Measurements from ENCODE around the gene ZNF462.
"Not testable (repeated sequence)": the region's sequence is repeated elsewhere in the genome, so short reads cannot be mapped to it uniquely, and the experiment has no call there.

The ZNF462 gene

DNA sequence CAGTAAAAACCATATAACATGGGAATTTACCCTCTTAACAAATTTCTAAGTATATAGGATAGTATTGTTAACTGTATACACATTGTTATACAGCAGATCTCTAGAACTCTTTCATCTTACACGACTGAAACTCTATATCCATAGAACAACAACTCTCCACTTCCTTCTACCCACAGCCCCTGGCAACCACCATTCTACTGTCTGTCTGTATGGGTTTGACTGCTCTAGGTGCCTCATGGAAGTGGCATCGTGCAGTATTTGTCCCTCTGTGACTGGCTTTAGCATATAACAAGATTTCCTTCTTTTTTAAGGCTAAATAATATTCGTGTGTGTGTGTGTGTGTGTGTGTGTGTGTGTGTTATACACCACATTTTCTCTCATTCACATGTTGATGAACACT lies 100.7 kb downstream of the ZNF462 start:
- no peak for DNase-seq

DNA sequence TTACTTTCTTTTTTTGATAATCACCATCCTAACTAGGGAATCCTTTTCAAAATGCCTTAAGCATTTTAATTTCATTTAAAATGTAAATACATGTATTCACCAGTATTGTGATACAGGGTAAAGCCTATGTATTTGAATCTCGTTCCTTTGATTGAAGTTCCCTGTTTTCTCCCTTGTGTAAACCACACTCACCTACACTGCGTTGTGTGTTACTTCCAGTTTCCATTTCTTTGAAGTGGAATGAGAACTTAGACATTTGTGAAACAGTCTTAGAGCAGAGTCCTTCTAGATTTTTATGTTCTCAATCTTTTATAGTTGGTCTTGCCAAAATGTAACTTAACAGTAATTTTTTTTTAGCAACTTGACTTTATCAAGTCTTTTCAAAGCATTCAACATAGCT lies 101.4 kb downstream of the ZNF462 start:
- DNase-seq, result no peak

GRCh38 chr9:106964822-106965525 lies 102.0 kb downstream of the ZNF462 start:
- no peak for DNase-seq

DNA sequence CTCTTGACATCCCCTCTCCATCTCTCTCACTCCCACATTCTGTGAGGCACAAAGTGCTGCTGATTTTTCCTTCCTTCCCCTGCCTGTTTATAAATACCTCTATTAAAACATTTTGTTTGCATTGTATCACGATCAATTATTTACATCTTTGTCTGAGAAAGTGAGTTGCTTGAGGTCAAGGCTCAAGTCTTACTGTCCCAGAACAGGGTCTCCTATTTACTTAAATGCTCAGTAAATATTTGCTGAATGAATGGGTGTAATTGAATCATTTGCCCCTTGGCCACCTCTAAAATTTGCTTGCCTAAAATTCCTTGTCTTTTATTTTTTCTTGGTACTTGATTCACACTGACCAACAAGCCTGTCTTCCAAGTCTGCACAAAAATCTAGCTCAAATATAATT lies 103.5 kb downstream of the ZNF462 start:
- DNase-seq, result no peak

GRCh38 chr9:106969696-106970095 lies 106.7 kb downstream of the ZNF462 start:
- DNase-seq, result no peak

DNA sequence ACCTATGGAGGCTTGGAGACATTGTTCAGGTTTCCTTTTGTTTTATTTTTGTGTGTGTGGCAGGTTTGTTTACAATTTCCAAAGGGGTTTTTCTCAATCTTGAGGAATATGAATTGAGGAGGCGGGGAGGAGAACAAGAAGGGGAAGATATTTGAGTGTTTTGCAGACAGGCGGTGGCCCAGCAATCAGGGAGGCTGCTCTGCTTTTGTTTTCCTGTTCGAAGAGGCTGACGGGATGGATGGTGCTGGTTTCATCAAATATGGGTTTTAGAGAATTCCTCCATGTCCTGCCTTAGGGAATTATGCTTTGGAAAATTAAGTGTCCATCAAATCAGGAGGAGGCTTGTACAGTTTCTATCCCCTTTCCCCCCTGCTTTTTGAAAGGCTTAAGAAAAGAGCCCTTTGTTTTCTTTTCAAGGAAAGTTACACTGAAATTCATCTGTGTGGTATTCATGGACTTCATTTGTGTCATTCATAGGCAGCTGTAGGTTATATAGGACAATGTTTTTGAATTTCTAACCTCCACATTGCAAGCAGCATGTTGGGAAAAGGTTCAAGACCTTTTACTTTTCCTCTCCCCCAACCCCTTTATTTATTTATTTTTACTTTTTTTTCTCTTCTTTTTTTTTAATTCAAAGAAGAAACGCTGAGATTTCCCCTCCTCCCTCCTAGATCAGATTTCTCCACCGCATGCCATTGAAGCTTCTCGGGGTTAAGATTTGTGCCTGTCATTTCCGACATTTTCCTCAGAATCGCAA lies 107.4 kb downstream of the ZNF462 start:
- no peak for DNase-seq

DNA sequence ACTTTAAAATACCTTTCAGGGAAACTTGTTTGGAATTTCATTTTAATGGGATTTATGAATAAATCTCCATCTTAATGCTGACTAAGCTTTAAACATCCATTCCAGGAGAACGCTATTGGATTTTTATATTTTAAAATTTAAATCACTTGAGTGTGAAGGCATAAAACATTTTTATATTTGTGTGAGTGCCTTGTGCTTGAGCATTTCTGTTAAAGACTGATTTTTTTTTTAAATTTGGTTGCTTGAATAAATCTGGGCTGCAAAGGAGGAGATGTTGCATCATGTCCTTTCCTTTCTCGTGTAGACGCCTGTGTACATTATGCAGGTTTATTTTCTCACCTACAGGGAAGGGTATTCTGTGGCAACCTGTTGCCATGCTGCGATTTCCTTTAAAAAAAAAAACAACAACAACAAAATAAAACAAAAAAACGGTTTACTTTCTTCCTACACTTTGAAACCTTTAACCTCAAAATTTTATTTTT lies 108.1 kb downstream of the ZNF462 start:
- DNase-seq, result no peak

DNA sequence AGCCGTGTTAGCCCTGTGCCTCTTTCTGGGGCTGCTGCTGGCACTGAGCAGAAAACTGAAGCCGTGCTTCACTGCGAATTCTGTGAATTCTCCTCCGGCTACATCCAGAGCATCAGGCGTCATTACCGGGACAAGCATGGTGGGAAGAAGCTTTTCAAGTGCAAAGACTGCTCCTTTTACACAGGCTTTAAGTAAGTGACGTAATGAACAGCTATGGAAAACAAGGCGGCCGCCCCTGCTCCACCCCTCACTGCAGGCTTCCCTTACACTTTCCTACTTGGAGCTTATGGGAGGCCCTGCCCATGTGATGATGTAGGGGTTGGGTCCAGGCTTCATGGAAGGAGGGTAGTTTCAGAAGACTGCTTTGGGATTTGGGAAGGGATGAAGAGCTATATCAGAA lies 109.1 kb downstream of the ZNF462 start:
- DNase-seq, result no peak

DNA sequence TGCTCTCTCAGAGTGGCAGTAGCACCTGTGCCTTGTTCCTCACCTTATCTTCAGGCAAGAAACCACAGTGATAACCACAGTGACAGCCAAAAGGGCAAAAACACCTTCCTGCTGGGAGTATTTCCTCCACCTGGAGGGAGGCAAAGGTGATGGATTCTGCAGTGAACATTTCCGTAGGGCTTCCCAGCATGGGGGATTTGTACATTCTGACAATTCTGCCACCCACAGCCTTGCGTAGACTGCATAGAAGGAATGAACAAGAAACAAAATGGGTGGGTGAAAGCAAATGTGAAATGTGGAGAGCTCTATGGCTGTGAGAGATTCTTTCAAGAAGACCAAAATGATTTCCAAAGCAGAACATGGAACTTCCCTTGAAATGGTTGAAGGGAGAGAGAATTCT lies 111.4 kb downstream of the ZNF462 start:
- no peak for DNase-seq

GRCh38 chr9:106976772-106977171 lies 113.8 kb downstream of the ZNF462 start:
- DNase-seq, result no peak

DNA sequence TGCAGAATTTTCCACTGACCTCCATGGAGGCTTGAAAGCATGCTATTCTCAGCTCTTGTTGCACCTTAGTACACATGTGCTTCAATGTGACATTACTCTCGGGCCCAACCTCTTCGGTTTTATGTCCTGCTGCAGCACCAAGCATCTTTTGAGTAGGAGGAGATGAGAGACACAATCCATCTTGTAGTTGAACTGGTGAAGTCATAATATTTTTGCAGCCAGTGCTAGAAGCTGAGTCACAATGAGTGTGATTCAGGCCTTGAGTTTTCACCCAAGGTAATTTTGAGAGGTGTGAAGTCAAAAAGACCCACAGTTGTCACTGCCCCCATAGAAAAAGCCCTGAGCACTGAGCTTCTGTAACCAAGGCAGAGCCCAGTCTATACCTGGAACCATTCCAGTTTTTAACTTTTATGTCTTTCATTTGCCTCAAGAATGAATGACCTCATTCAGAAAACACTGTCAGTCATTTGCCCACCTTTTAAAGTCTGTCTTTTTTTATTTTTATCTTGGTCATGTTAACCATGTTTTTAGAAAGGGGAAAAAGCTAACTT lies 117.7 kb downstream of the ZNF462 start:
- no peak for DNase-seq

- no peak for DNase-seq
Observed at GRCh38 chr9:106981396-106982287, 118.7 kb downstream of the ZNF462 start.

DNA sequence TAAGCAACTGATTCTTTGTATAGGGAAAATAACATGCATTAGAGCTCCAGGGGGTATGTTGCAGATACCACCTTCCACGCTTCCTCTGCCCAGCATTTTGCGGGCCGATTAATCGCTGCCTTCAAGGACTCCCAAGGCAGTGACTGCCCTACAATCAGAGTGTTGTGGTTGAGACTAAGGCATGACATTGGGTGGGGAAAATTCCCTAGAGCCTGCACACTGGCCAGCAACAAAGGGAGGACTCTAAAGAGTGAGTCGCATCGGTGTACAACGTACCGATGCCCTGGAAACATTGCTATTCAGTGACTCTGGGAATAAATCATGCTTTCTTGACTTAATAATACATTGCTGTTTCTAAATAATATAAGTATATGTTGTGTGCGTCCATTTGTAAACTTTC lies 119.7 kb downstream of the ZNF462 start:
- no peak for DNase-seq

DNA sequence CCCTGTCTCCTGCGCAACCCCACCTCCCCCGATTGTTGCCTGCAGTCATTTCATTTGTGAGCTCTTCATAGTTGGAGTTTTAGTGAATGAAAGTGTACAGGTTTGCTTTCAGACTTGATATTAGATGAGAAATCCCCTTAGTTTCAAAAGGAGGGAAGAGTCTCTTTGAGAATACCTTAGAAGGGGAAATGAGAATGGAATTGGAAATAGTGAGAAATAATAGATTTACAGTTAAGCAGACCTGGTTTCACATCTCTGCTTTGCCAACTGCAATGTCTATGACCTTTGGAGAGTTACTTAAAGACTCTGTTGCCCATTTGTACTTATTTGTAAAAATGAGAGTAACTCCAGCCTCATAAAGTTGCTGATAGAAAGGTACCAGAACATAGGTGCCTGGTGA lies 120.4 kb downstream of the ZNF462 start:
- DNase-seq, result no peak

GRCh38 chr9:106989904-106990303 lies 126.9 kb downstream of the ZNF462 start:
- DNase-seq, result not testable (repeated sequence)

DNA sequence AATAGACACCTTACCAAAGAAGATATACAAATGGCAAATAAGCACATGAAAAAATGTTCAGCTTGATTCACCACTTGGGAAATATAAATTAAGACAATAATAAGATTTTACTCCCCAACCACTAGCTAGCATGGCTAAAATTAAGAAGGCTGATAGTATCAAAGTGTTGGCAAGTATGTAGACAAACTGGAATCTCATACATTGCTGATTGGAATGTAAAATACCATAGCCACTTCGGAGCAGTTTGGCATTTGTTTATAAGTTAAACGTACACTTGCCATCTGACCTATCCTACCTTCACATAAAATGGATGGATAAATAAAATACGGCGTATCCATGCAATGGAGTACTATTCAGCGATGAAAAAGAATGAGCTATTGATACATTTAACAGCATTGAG lies 129.2 kb downstream of the ZNF462 start:
- DNase-seq, result no peak

DNA sequence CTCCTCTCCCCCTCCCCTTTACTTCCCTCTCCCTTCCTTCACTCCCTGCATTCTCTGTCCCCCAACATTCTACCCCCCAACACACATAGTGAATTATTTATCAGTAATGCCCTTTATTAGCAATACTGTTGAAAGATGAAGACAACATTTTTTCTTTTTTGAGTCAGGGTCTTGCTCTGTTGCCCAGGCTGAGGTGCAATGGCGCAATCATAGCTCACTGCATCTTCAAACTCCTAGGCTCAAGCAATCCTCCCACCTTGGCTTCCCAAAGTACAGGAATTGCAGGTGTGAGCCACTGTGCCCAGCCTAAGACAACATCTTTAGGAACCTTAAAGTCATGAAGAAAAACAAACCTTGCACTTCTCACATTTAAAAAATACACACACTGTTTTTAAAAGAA lies 130.6 kb downstream of the ZNF462 start:
- DNase-seq, result no peak

GRCh38 chr9:106994463-106994862 lies 131.5 kb downstream of the ZNF462 start:
- DNase-seq, result no peak

DNA sequence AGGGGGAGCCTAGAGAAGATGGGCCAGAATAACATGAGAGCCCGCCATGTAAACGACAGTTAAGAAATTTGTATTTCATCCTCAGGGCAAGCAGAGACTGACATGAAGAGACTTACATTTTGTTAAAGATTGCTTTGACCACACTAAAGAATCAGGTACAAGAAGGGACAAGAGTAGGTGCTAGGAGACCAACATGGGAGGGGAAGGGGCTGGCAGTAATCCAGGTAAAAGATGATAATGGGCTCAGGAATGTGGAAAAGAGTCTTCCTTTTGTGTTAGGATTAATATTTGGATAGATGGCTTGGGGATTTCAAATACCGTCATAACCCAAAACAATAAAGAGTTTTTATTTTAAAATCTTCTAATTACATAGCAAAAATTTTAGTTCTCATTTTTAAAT lies 137.3 kb downstream of the ZNF462 start:
- DNase-seq, result no peak

- no peak for DNase-seq
Observed at GRCh38 chr9:107005201-107005600, 142.2 kb downstream of the ZNF462 start.

GRCh38 chr9:107007402-107007801 lies 144.4 kb downstream of the ZNF462 start:
- no peak for DNase-seq

- no peak for DNase-seq
Observed at GRCh38 chr9:107008011-107008410, 145.0 kb downstream of the ZNF462 start.

- DNase-seq, result no peak
Observed at GRCh38 chr9:107008447-107008846, 145.5 kb downstream of the ZNF462 start.
